ENCODE results near the gene NAA80.

GRCh38 chr3:50268276-50268675 is 30.9 kb downstream of the NAA80 start:
- TF ChIP-seq POLR2A (IDR thresholded peaks at IDR 0.05) (no peak), EP300 (IDR thresholded peaks at IDR 0.05) (no peak), CTCF (IDR thresholded peaks at IDR 0.05) (no peak)
